ENCODE data around the gene CNIH2.
"Not testable (repeated sequence)": the region's sequence is repeated elsewhere in the genome, so short reads cannot be mapped to it uniquely, and the experiment has no call there.

The CNIH2 gene

GRCh38 chr11:66247801-66248200, 30.2 kb upstream of the CNIH2 start:
- peaks cover 1% of the 10 kb centered on the region for H3K4me1 ChIP-seq (ENCODE audit: control insufficient read depth, insufficient read depth, low read depth, low read length)
- no peaks in the 10 kb centered on the region for H3K9me3 ChIP-seq (ENCODE audit: control insufficient read depth, low read length)

GRCh38 chr11:66248903-66249302, 29.1 kb upstream of the CNIH2 start:
- no peak overlapping the region for H3K9ac ChIP-seq (ENCODE audit: low read length)
- H2BK120ac ChIP-seq (ENCODE audit: low read depth, low read length) = no peak overlapping the region
- 93% methylated on average over 6 of the region's 6 CpGs for WGBS
- H4K91ac ChIP-seq (ENCODE audit: low read length) = no peak overlapping the region
- H2BK15ac ChIP-seq (ENCODE audit: low read depth, poor library complexity, severe bottlenecking) = no peak overlapping the region
- no peaks in the 10 kb centered on the region for H3K27me3 ChIP-seq (ENCODE audit: control insufficient read depth in 1 of 2, insufficient read depth in 1 of 2, low read length in 2 of 2)
- no peak for DNase-seq
- H4K8ac ChIP-seq (ENCODE audit: low read length) = no peak overlapping the region
- H3K79me1 ChIP-seq (replicated peaks; ENCODE audit: low read length, poor library complexity, severe bottlenecking) = no peaks in the 10 kb centered on the region
- no peak overlapping the region for H3K27ac ChIP-seq (ENCODE audit: low read length, poor library complexity, severe bottlenecking)
- H2AFZ ChIP-seq (ENCODE audit: low read depth, low read length) = no peak overlapping the region
- H2BK5ac ChIP-seq (ENCODE audit: low read depth, low read length, poor library complexity, severe bottlenecking) = no peak overlapping the region
- H2BK12ac ChIP-seq (ENCODE audit: low read length in 2 of 2) = no peak overlapping the region
- no peak overlapping the region for H2AK5ac ChIP-seq (ENCODE audit: low read length, severe bottlenecking)
- no peak overlapping the region for H3K14ac ChIP-seq (ENCODE audit: low read length in 2 of 2)
- H3K4ac ChIP-seq (ENCODE audit: low read depth in 1 of 2, low read length in 2 of 2) = no peak overlapping the region
- H3K4me1 ChIP-seq (ENCODE audit: control insufficient read depth, insufficient read depth, low read depth, low read length) = peaks cover 1% of the 10 kb centered on the region
- no peak overlapping the region for H3K4me3 ChIP-seq (ENCODE audit: insufficient read depth in 1 of 2, low read depth in 1 of 2, low read length in 2 of 2)
- H3K36me3 ChIP-seq (ENCODE audit: control insufficient read depth in 1 of 2, insufficient read depth in 2 of 2, low read depth in 1 of 2, low read length in 2 of 2) = peaks cover 38 to 53% of the 10 kb centered on the region in 2 experiments
- H3K9me3 ChIP-seq (ENCODE audit: control insufficient read depth, low read length) = no peaks in the 10 kb centered on the region
- no peak overlapping the region for H3K18ac ChIP-seq (ENCODE audit: low read depth in 1 of 2, low read length in 2 of 2)
- no peak overlapping the region for H3K4me2 ChIP-seq (ENCODE audit: low read length, poor library complexity, severe bottlenecking)
- H3K23ac ChIP-seq (ENCODE audit: low read length in 2 of 2) = no peak overlapping the region

More at GRCh38 chr11:66247801-66248200, 30.2 kb upstream of the CNIH2 start:
- WGBS = 100% methylated on average over 2 of the region's 3 CpGs
- Histone ChIP-seq H2BK120ac (ENCODE audit: low read depth, low read length) (no peak overlapping the region), H3K14ac (ENCODE audit: low read length in 2 of 2) (no peak overlapping the region), H3K27me3 (ENCODE audit: control insufficient read depth in 1 of 2, insufficient read depth in 1 of 2, low read length in 2 of 2) (no peaks in the 10 kb centered on the region), H2BK12ac (ENCODE audit: low read length in 2 of 2) (no peak overlapping the region), H3K4me2 (ENCODE audit: low read length, poor library complexity, severe bottlenecking) (no peak overlapping the region), H3K79me1 (replicated peaks; ENCODE audit: low read length, poor library complexity, severe bottlenecking) (no peaks in the 10 kb centered on the region), H3K23ac (ENCODE audit: low read length in 2 of 2) (no peak overlapping the region), H3K27ac (ENCODE audit: low read length, poor library complexity, severe bottlenecking) (no peak overlapping the region), H2BK15ac (ENCODE audit: low read depth, poor library complexity, severe bottlenecking) (no peak overlapping the region), H2AFZ (ENCODE audit: low read depth, low read length) (no peak overlapping the region), H2BK5ac (ENCODE audit: low read depth, low read length, poor library complexity, severe bottlenecking) (no peak overlapping the region), H4K91ac (ENCODE audit: low read length) (no peak overlapping the region), H2AK5ac (ENCODE audit: low read length, severe bottlenecking) (no peak overlapping the region), H4K8ac (ENCODE audit: low read length) (no peak overlapping the region), H3K9ac (ENCODE audit: low read length) (no peak overlapping the region), H3K18ac (ENCODE audit: low read depth in 1 of 2, low read length in 2 of 2) (no peak overlapping the region), H3K4ac (ENCODE audit: low read depth in 1 of 2, low read length in 2 of 2) (no peak overlapping the region), H3K36me3 (ENCODE audit: control insufficient read depth in 1 of 2, insufficient read depth in 2 of 2, low read depth in 1 of 2, low read length in 2 of 2) (peaks cover 43 to 59% of the 10 kb centered on the region in 2 experiments), H3K4me3 (ENCODE audit: insufficient read depth in 1 of 2, low read depth in 1 of 2, low read length in 2 of 2) (no peak overlapping the region)
- no peak for DNase-seq

GRCh38 chr11:66251809-66252208, 26.2 kb upstream of the CNIH2 start:
- no peak overlapping the region for H3K23ac ChIP-seq (ENCODE audit: low read length in 2 of 2)
- H3K9me3 ChIP-seq (ENCODE audit: control insufficient read depth, low read length) = no peaks in the 10 kb centered on the region
- no peak overlapping the region for H4K91ac ChIP-seq (ENCODE audit: low read length)
- H3K79me1 ChIP-seq (replicated peaks; ENCODE audit: low read length, poor library complexity, severe bottlenecking) = no peaks in the 10 kb centered on the region
- no peak overlapping the region for H3K18ac ChIP-seq (ENCODE audit: low read depth in 1 of 2, low read length in 2 of 2)
- H2BK15ac ChIP-seq (ENCODE audit: low read depth, poor library complexity, severe bottlenecking) = no peak overlapping the region
- H3K14ac ChIP-seq (ENCODE audit: low read length in 2 of 2) = no peak overlapping the region
- H2BK12ac ChIP-seq (ENCODE audit: low read length in 2 of 2) = no peak overlapping the region
- no peak overlapping the region for H3K4ac ChIP-seq (ENCODE audit: low read depth in 1 of 2, low read length in 2 of 2)
- no peak overlapping the region for H2BK5ac ChIP-seq (ENCODE audit: low read depth, low read length, poor library complexity, severe bottlenecking)
- no peak overlapping the region for H2AFZ ChIP-seq (ENCODE audit: low read depth, low read length)
- H3K9ac ChIP-seq (ENCODE audit: low read length) = no peak overlapping the region
- no peak overlapping the region for H2BK120ac ChIP-seq (ENCODE audit: low read depth, low read length)
- peaks cover 30 to 31% of the 10 kb centered on the region in 2 experiments for H3K36me3 ChIP-seq (ENCODE audit: control insufficient read depth in 1 of 2, insufficient read depth in 2 of 2, low read depth in 1 of 2, low read length in 2 of 2)
- no peak for DNase-seq
- H4K8ac ChIP-seq (ENCODE audit: low read length) = no peak overlapping the region
- no peak overlapping the region for H2AK5ac ChIP-seq (ENCODE audit: low read length, severe bottlenecking)
- no peak overlapping the region for H3K27ac ChIP-seq (ENCODE audit: low read length, poor library complexity, severe bottlenecking)
- peaks cover 3% of the 10 kb centered on the region for H3K4me1 ChIP-seq (ENCODE audit: control insufficient read depth, insufficient read depth, low read depth, low read length)
- WGBS = 87% methylated on average over 6 of the region's 7 CpGs
- H3K4me3 ChIP-seq (ENCODE audit: insufficient read depth in 1 of 2, low read depth in 1 of 2, low read length in 2 of 2) = no peak overlapping the region
- no peaks in the 10 kb centered on the region for H3K27me3 ChIP-seq (ENCODE audit: control insufficient read depth in 1 of 2, insufficient read depth in 1 of 2, low read length in 2 of 2)
- no peak overlapping the region for H3K4me2 ChIP-seq (ENCODE audit: low read length, poor library complexity, severe bottlenecking)

GRCh38 chr11:66253081-66253480, 24.9 kb upstream of the CNIH2 start:
- not testable (repeated sequence) for H3K14ac ChIP-seq (ENCODE audit: low read length in 2 of 2); H3K27ac ChIP-seq (ENCODE audit: low read length, poor library complexity, severe bottlenecking); H2BK15ac ChIP-seq (ENCODE audit: low read depth, poor library complexity, severe bottlenecking); H3K18ac ChIP-seq (ENCODE audit: low read depth in 1 of 2, low read length in 2 of 2); H3K23ac ChIP-seq (ENCODE audit: low read length in 2 of 2); H4K91ac ChIP-seq (ENCODE audit: low read length); H2AFZ ChIP-seq (ENCODE audit: low read depth, low read length); H3K9ac ChIP-seq (ENCODE audit: low read length); H3K4me2 ChIP-seq (ENCODE audit: low read length, poor library complexity, severe bottlenecking); H3K9me3 ChIP-seq (ENCODE audit: control insufficient read depth, low read length); H3K4ac ChIP-seq (ENCODE audit: low read depth in 1 of 2, low read length in 2 of 2); H3K79me1 ChIP-seq (replicated peaks; ENCODE audit: low read length, poor library complexity, severe bottlenecking); H3K27me3 ChIP-seq (ENCODE audit: control insufficient read depth in 1 of 2, insufficient read depth in 1 of 2, low read length in 2 of 2); H2BK5ac ChIP-seq (ENCODE audit: low read depth, low read length, poor library complexity, severe bottlenecking); DNase-seq; H3K4me3 ChIP-seq (ENCODE audit: insufficient read depth in 1 of 2, low read depth in 1 of 2, low read length in 2 of 2); H2BK120ac ChIP-seq (ENCODE audit: low read depth, low read length); H2AK5ac ChIP-seq (ENCODE audit: low read length, severe bottlenecking); H4K8ac ChIP-seq (ENCODE audit: low read length); H3K4me1 ChIP-seq (ENCODE audit: control insufficient read depth, insufficient read depth, low read depth, low read length); H2BK12ac ChIP-seq (ENCODE audit: low read length in 2 of 2)
- WGBS = 94% methylated on average over 6 of the region's 6 CpGs
- peaks cover 24 to 25% of the 10 kb centered on the region in 2 experiments for H3K36me3 ChIP-seq (ENCODE audit: control insufficient read depth in 1 of 2, insufficient read depth in 2 of 2, low read depth in 1 of 2, low read length in 2 of 2)

All from mesenchymal stem cell (in vitro differentiated cells and primary cell).